Ishikawa (cell line): Measurements from ENCODE around the gene DLD.

ENCODE experiments used
- CEBPB ChIP-seq: IDR thresholded peaks from 2 replicates; pipeline ENCODE4 v1.6.1; 2012
- EGR1 ChIP-seq: IDR thresholded peaks from 2 replicates; pipeline ENCODE4 v1.6.1; 2012
- EP300 ChIP-seq: IDR thresholded peaks from 2 replicates; pipeline ENCODE4 v1.6.1; 2012; ENCODE audit warnings: borderline replicate concordance
- FOXM1 ChIP-seq: IDR thresholded peaks from 2 replicates; pipeline ENCODE4 v1.6.1; 2012; ENCODE audit warnings: low read depth, borderline replicate concordance
- RAD21 ChIP-seq: IDR thresholded peaks from 2 replicates; pipeline ENCODE4 v1.6.1; 2012; ENCODE audit warnings: low read depth
- TEAD4 ChIP-seq: IDR thresholded peaks from 2 replicates; pipeline ENCODE4 v1.6.1; 2012
- YY1 ChIP-seq: IDR thresholded peaks from 2 replicates; pipeline ENCODE4 v1.6.1; 2012; ENCODE audit warnings: low read depth
- TF ChIP-seq, protein P1 (sequence below): IDR thresholded peaks from 2 replicates; pipeline ENCODE4 v1.6.1; 2012; ENCODE audit warnings: low read depth, mild to moderate bottlenecking
- TF ChIP-seq, protein P2 (sequence below): IDR thresholded peaks from 2 replicates; pipeline ENCODE4 v1.6.1; 2012
- TF ChIP-seq, protein P3 (sequence below): IDR thresholded peaks from 2 replicates; pipeline ENCODE4 v1.6.1; 2012

DNA sequence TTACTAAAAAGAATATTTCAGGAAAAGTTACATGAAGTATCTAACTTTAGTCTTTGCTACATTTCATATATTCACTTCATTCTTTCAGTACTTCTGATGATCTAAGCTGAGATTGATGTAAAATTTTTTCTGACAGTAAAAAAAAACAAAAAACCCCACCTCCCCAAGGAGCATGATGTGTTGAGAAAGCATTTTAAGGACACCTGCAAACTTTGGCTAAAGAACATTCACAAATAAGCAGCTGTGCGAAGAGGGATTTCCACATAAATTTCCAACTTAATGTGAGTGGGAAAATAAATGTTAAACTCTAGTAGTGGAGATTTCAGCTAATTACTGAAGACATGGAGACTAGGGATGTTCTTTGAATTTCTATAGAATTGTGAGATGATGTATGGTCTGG, 35.5 kb downstream of the DLD start:
- no peak for TF ChIP-seq TEAD4
- TF ChIP-seq, protein P1, sequence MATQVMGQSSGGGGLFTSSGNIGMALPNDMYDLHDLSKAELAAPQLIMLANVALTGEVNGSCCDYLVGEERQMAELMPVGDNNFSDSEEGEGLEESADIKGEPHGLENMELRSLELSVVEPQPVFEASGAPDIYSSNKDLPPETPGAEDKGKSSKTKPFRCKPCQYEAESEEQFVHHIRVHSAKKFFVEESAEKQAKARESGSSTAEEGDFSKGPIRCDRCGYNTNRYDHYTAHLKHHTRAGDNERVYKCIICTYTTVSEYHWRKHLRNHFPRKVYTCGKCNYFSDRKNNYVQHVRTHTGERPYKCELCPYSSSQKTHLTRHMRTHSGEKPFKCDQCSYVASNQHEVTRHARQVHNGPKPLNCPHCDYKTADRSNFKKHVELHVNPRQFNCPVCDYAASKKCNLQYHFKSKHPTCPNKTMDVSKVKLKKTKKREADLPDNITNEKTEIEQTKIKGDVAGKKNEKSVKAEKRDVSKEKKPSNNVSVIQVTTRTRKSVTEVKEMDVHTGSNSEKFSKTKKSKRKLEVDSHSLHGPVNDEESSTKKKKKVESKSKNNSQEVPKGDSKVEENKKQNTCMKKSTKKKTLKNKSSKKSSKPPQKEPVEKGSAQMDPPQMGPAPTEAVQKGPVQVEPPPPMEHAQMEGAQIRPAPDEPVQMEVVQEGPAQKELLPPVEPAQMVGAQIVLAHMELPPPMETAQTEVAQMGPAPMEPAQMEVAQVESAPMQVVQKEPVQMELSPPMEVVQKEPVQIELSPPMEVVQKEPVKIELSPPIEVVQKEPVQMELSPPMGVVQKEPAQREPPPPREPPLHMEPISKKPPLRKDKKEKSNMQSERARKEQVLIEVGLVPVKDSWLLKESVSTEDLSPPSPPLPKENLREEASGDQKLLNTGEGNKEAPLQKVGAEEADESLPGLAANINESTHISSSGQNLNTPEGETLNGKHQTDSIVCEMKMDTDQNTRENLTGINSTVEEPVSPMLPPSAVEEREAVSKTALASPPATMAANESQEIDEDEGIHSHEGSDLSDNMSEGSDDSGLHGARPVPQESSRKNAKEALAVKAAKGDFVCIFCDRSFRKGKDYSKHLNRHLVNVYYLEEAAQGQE: no peak
- TF ChIP-seq FOXM1: no peak
- TF ChIP-seq RAD21: no peak
- no peak for TF ChIP-seq EP300
- TF ChIP-seq EGR1: no peak
- TF ChIP-seq YY1: no peak
- TF ChIP-seq, protein P2, sequence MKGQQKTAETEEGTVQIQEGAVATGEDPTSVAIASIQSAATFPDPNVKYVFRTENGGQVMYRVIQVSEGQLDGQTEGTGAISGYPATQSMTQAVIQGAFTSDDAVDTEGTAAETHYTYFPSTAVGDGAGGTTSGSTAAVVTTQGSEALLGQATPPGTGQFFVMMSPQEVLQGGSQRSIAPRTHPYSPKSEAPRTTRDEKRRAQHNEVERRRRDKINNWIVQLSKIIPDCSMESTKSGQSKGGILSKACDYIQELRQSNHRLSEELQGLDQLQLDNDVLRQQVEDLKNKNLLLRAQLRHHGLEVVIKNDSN: no peak
- TF ChIP-seq, protein P3, sequence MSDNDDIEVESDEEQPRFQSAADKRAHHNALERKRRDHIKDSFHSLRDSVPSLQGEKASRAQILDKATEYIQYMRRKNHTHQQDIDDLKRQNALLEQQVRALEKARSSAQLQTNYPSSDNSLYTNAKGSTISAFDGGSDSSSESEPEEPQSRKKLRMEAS: no peak
- no peak for TF ChIP-seq CEBPB
